Measurements from ENCODE around the gene APLN. TPM values are rescaled to one million over a fixed set of nuclear protein-coding genes. Genes with fewer than 3 reads are reported as not detected.

APLN gene
- 29.8 and 35.0 TPM in 2 replicates for total RNA-seq

GRCh38 chrX:129654652-129655546 lies at the start of gene APLN:
Gene APLN (minus strand): TSS chrX:129654956. CDS start chrX:129654630, 326 bp downstream.

Other genes starting within 250 kb of the APLN start
- 42.6 and 55.9 TPM in 2 replicates for gene SMARCA1, start 131.5 kb downstream of the APLN start, total RNA-seq
- 12.8 and 13.5 TPM in 2 replicates for gene OCRL, start 114.7 kb downstream of the APLN start, total RNA-seq
- 81.5 and 86.4 TPM in 2 replicates for gene XPNPEP2, start 84.0 kb upstream of the APLN start, total RNA-seq
- gene SASH3, start 125.0 kb upstream of the APLN start, total RNA-seq: not detected in 2 replicates
- 46.4 and 52.7 TPM in 2 replicates for gene ZDHHC9, start 188.9 kb upstream of the APLN start, total RNA-seq

Measured in cardiac ventricle fibroblast (primary cell).